ENCODE measurements around the gene ABTB2.
"Not testable (repeated sequence)": the region's sequence is repeated elsewhere in the genome, so short reads cannot be mapped to it uniquely, and the experiment has no call there.

Gene ABTB2

DNA sequence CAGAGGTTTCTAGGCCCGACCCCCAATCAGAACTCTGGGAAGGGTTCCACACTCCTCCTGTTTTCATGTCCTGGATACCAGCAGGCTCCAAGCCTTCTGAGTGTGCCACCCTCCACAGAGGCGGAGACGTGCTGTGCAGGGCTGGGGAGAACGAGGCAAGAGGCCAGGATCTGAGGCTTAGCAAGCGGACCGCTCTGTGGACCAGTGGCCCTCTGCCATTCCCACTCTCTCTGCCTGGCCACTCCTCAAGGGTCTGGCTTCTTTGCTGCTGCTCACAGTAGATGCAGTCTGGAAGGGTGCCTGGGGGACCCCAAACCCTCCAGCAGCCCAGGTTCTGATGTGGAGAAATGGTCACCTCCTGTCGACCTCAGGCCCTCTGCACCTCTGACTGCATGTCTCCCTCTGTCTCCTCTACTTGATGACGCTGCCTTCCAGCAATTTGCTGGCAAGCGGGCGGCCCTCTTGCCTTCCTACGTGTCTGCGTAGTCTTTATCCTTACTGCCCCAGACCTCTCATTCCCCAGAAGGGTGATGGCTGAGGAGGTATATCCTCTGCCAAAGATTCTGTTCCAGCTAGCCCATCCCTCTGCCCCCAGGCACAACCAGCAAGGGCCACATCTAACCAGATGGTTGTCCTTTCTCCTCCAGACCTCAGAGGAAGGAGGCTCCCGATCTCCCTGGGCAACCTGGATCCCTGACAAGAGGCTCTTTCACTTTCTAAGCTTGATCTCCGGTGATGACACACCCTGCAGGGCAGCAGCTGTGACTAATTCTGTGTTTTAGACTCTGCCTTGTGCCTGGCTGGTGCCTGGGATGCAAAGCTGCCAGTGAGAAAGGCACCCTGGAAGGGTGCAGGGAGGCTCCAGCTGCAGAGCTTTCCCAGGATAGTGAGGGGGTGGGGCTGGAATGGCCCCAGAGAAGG is 165.1 kb downstream of the ABTB2 start:
- Mint-ChIP-seq H3K27me3 (no peaks in the 10 kb centered on the region), H3K9me3 (no peaks in the 10 kb centered on the region), H3K27ac (no peak overlapping the region), H3K4me1 (peaks cover 6% of the 10 kb centered on the region), H3K4me3 (no peak overlapping the region), H3K36me3 (peaks cover 31% of the 10 kb centered on the region)
- no peak for ATAC-seq

DNA sequence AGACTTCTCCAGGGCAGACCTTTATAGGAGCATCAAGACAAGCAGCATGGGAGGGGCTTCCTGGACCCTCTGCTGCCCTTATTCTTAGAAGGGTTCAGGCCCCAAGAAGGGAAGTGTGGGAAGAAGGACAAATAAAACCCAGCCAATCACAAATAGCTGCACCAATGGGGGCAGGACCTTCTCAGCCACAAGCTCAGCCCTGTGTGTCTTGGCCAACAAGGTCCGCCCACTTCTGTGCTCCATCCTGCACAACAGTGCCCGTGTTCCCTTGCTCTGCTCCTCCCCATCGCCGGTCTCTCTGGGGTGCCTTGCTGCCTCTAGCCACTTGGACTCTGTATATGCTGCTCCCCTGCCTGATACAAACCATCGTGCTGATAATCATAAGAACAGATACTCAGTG is 166.2 kb downstream of the ABTB2 start:
- Mint-ChIP-seq H3K9me3 (no peaks in the 10 kb centered on the region), H3K4me3 (no peak overlapping the region), H3K27ac (no peak overlapping the region), H3K27me3 (no peaks in the 10 kb centered on the region), H3K36me3 (peaks cover 24% of the 10 kb centered on the region), H3K4me1 (peaks cover 6% of the 10 kb centered on the region)
- no peak for ATAC-seq

GRCh38 chr11:34190192-34191139 is 167.3 kb downstream of the ABTB2 start:
- Mint-ChIP-seq H3K36me3 (peaks cover 14% of the 10 kb centered on the region), H3K4me3 (no peak overlapping the region), H3K9me3 (no peaks in the 10 kb centered on the region), H3K27me3 (no peaks in the 10 kb centered on the region), H3K4me1 (peaks cover 6% of the 10 kb centered on the region), H3K27ac (no peak overlapping the region)
- no peak for ATAC-seq

- peaks cover 7% of the 10 kb centered on the region for H3K36me3 Mint-ChIP-seq
- no peak overlapping the region for H3K4me3 Mint-ChIP-seq
- no peak for ATAC-seq
- no peak overlapping the region for H3K27ac Mint-ChIP-seq
- no peaks in the 10 kb centered on the region for H3K9me3 Mint-ChIP-seq
- peaks cover 6% of the 10 kb centered on the region for H3K4me1 Mint-ChIP-seq
- no peaks in the 10 kb centered on the region for H3K27me3 Mint-ChIP-seq
These were observed 168.6 kb downstream of the ABTB2 start for GRCh38 chr11:34189191-34189590.

DNA sequence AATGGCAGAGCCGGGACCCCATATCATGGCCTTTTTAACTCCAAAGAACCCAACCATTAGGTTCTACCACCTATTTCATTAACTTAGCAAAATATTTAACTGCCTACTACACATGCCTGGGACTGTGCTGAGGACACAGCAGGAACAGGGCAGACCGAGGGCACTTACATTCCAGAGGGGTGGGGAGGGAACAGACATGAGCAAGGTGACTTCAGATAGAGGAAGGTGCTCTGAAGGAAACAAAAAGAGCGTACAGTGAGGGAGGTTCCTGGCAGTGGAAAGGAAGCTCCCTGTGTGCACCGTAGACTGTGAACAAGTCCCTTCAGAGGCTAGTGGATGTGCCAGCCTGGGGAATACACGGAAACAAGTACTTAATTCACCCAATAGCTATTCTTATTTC is 169.6 kb downstream of the ABTB2 start:
- Mint-ChIP-seq H3K27me3 (no peaks in the 10 kb centered on the region), H3K4me3 (no peak overlapping the region), H3K27ac (no peak overlapping the region), H3K36me3 (no peaks in the 10 kb centered on the region), H3K9me3 (no peaks in the 10 kb centered on the region), H3K4me1 (peaks cover 6% of the 10 kb centered on the region)
- no peak for ATAC-seq

GRCh38 chr11:34185926-34186841 is 171.6 kb downstream of the ABTB2 start:
- ATAC-seq: no peak
- no peak overlapping the region for H3K27ac Mint-ChIP-seq
- H3K9me3 Mint-ChIP-seq: no peaks in the 10 kb centered on the region
- no peaks in the 10 kb centered on the region for H3K27me3 Mint-ChIP-seq
- no peak overlapping the region for H3K4me3 Mint-ChIP-seq
- peaks cover 18% of the 10 kb centered on the region for H3K4me1 Mint-ChIP-seq
- H3K36me3 Mint-ChIP-seq: no peaks in the 10 kb centered on the region

- H3K27me3 Mint-ChIP-seq: no peaks in the 10 kb centered on the region
- H3K4me1 Mint-ChIP-seq: peaks cover 12% of the 10 kb centered on the region
- H3K27ac Mint-ChIP-seq: no peak overlapping the region
- no peaks in the 10 kb centered on the region for H3K36me3 Mint-ChIP-seq
- ATAC-seq: no peak
- H3K9me3 Mint-ChIP-seq: no peaks in the 10 kb centered on the region
- no peak overlapping the region for H3K4me3 Mint-ChIP-seq
These were observed 173.2 kb downstream of the ABTB2 start for GRCh38 chr11:34184505-34185015.

DNA sequence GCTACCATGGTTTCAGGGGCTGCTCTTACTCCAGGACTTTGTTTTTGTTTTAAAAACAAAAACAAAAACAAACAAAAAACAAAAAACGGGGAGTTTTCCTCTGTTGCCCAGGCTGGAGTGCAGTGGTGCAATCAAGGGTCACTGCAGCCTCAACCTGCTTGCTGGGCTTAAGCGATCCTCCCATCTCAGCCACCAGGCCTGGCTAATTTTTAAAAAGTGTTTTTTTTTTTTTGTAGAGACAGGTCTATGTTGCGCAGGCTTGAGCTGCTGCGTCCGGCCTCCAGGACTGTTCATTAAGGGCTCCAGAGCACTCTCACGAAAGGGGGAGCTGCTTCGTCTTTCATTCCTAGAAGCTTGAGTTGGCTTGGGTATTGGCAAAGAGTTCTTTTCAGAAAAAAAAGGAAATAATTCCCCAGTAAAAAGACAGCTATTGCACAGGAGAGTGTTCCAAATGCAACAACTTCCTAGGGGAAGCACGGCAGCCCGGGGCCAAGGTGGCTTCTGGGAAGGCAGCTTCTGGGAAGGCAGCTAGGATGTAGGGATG is 173.9 kb downstream of the ABTB2 start:
- Mint-ChIP-seq H3K4me3 (no peak overlapping the region), H3K9me3 (no peaks in the 10 kb centered on the region), H3K4me1 (peaks cover 12% of the 10 kb centered on the region), H3K27me3 (no peaks in the 10 kb centered on the region), H3K36me3 (no peaks in the 10 kb centered on the region), H3K27ac (no peak overlapping the region)
- no peak for ATAC-seq

- no peak for ATAC-seq
- H3K27me3 Mint-ChIP-seq: no peaks in the 10 kb centered on the region
- H3K36me3 Mint-ChIP-seq: no peaks in the 10 kb centered on the region
- H3K4me3 Mint-ChIP-seq: no peak overlapping the region
- no peaks in the 10 kb centered on the region for H3K9me3 Mint-ChIP-seq
- H3K27ac Mint-ChIP-seq: no peak overlapping the region
- peaks cover 17% of the 10 kb centered on the region for H3K4me1 Mint-ChIP-seq
These were observed 174.7 kb downstream of the ABTB2 start for GRCh38 chr11:34182921-34183685.

- no peak overlapping the region for H3K4me3 Mint-ChIP-seq
- H3K36me3 Mint-ChIP-seq: no peaks in the 10 kb centered on the region
- no peak overlapping the region for H3K27ac Mint-ChIP-seq
- H3K9me3 Mint-ChIP-seq: no peaks in the 10 kb centered on the region
- no peak for ATAC-seq
- H3K4me1 Mint-ChIP-seq: peaks cover 20% of the 10 kb centered on the region
- H3K27me3 Mint-ChIP-seq: no peaks in the 10 kb centered on the region
These were observed 175.4 kb downstream of the ABTB2 start for GRCh38 chr11:34182425-34182824.

GRCh38 chr11:34181856-34182405 is 175.9 kb downstream of the ABTB2 start:
- Mint-ChIP-seq H3K36me3 (no peaks in the 10 kb centered on the region), H3K4me3 (no peak overlapping the region), H3K4me1 (peaks cover 20% of the 10 kb centered on the region), H3K9me3 (no peaks in the 10 kb centered on the region), H3K27ac (no peak overlapping the region), H3K27me3 (no peaks in the 10 kb centered on the region)
- ATAC-seq: no peak

DNA sequence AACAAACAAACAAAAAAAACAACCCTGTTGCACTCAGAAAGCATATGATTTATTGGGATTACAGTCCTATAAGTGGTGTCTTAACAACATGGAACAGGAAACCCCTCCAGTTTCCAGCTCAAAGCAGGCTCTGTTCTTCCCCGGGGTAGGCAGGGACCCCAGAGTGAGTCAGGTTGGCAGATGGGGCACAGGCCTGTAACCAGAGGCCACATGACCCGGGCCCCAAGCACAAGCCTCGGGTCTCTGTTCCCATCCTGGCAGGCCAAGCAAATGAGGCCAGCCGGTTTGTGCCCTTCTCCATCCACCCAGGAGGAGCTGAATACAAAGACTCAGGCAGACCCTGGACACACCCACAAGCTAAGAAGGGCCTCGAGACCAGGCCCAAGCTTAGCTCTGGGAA is 176.6 kb downstream of the ABTB2 start:
- H3K36me3 Mint-ChIP-seq: no peaks in the 10 kb centered on the region
- no peaks in the 10 kb centered on the region for H3K27me3 Mint-ChIP-seq
- H3K4me1 Mint-ChIP-seq: peaks cover 25% of the 10 kb centered on the region
- H3K4me3 Mint-ChIP-seq: no peak overlapping the region
- no peak for ATAC-seq
- H3K27ac Mint-ChIP-seq: no peak overlapping the region
- H3K9me3 Mint-ChIP-seq: no peaks in the 10 kb centered on the region

DNA sequence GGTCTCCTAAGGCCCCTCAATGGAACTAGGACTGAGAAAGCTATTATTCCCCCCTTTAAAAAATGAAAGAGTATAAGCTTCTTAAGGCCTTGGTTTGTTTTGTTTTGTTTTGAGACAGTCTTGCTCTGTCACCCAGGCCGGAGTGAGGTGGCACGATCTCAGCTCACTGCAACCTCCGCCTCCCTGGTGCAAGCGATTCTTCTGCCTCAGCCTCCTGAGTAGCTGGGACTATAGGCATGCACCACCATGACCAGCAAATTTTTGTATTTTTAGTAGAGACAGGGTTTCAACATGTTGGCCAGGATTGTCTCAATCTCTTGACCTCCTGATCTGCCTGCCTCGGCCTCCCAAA is 177.0 kb downstream of the ABTB2 start:
- H3K36me3 Mint-ChIP-seq, H3K9me3 Mint-ChIP-seq, H3K27ac Mint-ChIP-seq, H3K4me3 Mint-ChIP-seq, H3K27me3 Mint-ChIP-seq, ATAC-seq: not testable (repeated sequence)
- peaks cover 27% of the 10 kb centered on the region for H3K4me1 Mint-ChIP-seq
